ENCODE data around the gene RAB11FIP2.

Gene RAB11FIP2

DNA sequence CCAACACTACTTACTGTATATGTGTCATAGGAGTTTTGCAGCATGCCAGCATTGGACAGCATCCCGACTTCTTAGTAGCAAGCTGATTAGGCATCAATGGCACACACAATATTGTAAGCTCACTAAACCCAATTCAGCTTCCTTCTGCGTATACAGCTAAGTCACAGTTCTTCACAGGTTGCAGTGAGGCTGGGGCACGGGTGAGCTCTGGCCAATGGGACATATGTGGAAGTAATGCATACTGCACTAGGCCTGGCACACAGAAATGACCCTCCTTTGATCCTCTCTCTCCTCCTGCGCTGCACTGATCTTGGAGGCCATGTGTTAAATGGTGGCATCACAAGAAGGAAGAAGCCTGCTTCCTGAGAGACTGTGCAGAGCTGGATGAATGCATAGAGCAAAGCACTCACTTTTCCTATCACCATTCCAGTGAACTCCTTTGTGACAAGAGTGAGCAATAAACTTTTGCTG lies 11.9 kb downstream of the RAB11FIP2 start:
- no peak for DNase-seq (ENCODE audit: low read depth in 3 of 3)

DNA sequence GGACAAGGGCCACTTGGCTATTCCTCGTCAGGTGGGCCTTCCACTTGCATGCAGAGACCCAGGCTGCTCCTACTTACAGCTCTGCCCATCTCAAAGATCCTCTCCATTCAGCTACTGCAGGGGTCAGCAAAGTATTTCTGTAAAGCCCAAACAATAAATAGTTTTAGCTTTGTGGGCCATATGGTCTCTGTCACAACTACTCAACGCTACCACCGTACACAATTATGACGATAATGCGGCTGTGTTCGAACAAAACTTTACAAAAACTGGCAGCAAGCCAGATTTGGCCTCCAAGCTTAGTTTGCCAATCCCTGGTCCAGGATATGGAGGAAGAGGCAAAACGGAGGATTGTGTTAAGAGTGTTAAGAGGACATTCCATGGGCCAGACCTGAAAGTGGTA lies 12.8 kb downstream of the RAB11FIP2 start:
- no peak for DNase-seq (ENCODE audit: low read depth in 3 of 3)

DNA sequence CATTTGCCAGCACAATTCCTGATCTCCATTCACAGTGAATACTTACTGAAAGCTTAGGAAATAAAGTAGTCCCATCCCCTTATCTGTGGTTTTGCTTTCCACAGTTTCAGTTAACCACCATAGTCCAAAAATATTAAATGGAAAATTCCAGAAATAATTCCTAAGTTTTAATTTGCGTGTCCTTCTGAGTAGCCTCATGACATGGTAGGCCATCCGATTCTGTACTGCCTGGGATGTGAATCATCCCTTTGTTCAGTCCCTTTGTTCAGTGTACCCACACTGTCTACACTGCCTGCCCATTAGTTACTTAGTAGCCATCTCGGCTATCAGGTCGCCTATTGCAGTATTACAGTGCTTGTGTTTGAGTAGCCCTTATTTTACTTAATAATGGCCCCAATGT lies 14.2 kb downstream of the RAB11FIP2 start:
- no peak for DNase-seq (ENCODE audit: low read depth in 3 of 3)

DNA sequence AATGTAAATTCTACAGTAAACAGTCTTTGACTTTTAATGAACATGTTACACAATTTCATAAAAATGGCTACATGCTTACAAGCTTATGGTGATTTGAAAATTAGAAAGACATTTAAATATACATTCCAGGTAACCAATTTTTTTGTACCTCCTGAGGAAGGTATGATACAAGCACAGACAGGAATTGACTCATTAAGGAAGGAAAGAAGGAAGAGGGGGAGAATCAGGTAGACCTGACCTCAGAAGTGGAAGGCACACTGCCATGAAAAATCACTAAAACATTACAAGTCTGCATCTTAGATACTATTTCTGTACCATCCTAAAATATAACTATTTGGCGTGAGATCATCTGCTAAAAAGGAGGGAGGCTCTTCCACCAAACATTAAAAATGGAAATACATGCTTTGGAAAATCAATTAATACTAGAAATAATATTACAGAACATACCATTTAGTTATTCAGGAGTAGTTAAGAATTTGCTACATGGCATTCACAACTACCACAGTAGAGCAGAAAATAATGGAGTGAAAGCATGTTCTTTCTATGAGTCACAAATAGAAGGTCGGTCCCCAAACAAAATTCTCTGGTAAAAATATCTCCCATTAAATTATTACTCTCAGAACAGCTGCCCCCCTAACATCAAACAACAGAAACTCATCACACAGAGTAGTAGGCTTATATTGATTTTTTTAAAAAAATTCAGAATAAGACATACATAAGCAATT lies 15.2 kb downstream of the RAB11FIP2 start:
- DNase-seq (ENCODE audit: low read depth in 3 of 3): no peak

DNA sequence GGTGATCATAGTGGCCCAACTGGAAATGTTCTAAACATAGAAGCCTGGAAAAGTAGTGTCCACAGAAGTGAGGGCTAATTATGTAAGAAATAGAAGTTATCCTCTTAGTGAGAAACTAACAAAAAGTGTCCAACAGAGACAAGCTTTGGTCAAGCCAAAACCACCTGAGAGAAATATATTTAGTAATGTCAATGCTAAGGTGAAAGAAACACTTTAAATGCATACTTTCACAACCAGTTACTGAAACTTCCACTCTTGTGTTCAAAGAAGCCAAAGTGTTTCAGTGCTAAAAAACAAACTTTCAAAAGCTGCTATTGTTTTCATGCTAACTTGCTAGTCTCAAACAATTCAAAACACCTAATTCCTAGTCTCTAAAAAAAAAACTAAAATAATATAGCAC lies 18.1 kb downstream of the RAB11FIP2 start:
- DNase-seq (ENCODE audit: low read depth in 3 of 3): no peak

DNA sequence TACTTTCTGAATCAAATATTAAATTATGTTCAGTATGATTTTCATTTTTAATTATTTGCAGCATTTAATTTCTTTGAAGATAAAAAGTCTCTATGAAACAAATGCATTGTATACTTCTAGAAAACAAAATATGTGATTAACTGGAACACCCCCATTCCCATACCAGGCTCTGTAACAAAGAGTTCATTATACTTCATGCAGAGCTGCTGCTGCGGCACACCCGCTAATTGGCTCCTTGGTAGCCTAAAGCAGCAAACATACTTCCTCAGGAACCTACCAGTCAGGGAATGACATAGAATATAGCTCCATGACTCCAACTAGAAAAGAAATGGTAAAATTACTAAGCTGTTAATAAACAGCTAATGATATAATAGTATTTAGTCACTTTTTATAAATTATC lies 19.3 kb downstream of the RAB11FIP2 start:
- DNase-seq (ENCODE audit: low read depth in 3 of 3): no peak

DNA sequence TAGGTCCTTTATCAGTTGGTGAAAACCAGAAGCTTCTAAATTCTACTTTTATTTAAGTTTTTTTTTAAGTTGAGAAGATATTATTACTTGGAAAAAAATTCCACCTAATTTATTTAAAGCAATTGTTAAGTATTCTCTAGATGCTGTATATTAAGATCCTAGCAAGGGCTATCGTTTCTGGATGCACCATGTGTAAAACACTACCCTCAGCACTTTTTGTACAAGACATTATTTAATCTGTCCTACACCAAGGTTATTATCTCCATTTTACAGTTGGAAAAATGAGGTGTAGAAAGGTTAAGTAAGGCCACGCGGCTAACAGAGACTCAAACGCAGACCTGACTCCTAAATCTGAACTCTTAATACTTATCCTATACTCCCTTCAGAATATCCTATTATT lies 19.8 kb downstream of the RAB11FIP2 start:
- no peak for DNase-seq (ENCODE audit: low read depth in 3 of 3)

DNA sequence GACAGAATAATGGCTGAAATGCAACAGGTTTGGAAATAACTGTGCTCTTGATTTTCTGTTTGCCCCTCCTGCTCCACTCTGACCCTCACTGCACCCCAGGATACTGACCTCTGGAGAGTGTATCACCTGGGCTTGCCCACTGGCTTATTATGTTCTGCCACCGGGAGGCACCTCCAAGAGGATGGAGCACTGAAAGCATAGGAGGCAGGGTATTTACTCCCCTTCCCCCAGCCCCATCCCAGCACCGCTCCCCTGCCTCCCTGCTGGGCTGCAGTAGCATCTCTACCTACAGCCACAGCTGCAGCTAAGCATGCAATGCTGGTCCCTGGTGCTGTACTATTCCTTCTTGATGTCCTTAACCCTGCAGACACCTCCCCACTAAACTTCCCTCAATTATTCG lies 26.4 kb downstream of the RAB11FIP2 start:
- DNase-seq (ENCODE audit: low read depth in 3 of 3): no peak

DNA sequence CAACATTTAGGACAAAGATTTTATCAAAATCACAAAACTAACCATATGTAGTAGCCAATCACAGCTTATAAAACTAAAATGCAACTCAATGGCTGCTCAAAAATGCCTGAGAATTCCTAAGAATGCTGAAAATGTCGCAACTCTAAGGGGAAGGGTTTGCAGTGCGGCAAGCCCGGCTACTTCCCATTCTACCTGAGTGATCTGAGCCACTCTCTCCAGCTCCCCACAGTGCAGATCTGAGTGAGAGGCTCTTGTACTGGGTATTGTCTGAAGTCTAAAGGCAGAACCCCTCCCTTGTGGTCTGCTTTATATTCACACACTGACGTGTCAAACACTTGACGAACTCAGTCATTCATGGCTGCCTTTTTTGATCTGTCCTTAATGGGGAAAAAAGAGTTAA lies 28.9 kb downstream of the RAB11FIP2 start:
- no peak for DNase-seq (ENCODE audit: low read depth in 3 of 3)

DNA sequence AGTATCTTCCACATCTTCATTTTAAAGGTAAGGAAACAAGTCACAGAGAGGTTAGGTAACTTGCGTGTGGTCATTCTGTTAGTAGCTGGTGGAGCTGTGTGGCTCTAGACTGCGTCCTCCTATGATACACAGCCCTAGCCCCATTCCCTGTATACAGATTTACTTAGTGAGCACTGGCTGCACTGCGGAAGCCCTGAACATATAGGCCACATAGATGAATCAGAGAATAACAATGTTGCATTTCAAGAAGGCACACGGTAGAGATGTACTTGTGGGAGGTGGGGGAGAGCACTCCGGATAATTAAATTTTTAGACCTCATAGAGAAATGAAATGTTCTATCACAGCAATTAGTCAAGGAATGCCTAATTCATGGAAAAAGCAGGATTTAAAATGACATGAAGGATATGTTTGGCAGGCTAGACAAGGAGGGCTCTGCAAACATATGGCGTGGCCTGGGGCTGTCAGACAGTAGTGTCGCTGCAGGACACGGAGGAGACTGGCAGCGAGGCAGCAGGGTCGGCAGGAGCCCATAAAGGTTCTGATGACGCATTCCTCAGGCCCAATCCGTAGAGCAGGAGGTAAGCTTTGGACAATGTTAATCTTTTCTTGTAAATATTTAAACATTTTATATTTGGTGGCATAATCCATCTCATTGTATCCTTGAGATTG lies 29.5 kb downstream of the RAB11FIP2 start:
- DNase-seq (ENCODE audit: low read depth in 3 of 3): no peak

DNA sequence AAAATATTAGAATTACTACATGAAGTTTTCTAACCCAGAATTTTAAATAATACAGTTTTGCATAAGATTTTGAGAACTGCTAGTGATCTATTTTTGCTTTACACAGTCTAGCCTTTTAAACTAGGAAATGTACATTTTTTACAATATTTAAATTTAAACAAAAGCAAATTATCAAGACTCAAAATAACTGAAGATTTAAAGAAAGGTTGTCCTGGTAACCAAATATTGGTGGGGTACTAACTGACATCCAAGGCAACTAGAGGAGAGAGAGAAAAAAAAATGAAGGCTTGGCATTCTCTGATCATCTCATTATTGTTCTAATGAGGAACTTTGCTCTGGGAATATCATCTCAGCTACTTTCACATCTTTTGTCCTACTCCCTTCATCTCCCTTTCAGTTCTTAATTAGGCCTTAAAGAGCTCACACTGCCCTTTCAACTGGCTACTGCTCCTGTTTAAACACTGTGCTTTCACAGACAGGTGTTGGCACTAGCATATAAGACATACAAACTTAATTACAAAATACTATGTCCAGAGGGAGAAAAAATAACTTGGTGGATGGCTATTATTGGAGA lies 33.7 kb downstream of the RAB11FIP2 start:
- no peak for DNase-seq (ENCODE audit: low read depth in 3 of 3)

DNA sequence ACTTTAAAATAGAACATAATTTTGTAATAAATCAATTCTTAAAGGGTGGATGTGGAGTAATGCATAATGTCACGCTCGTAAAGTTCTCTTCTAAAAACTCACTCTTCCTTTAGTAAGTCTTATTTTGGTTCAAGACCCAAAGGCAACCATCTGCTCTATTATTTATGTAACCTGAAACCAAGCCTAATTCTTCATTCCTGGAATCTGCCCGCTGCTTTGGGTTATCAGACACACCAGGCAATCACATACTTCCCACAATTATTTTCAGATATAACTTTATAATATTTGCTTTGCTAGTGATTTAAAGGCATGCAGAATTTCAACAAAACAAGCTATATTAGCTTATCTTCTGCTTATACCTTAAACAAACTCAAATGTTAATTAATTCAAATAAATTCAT lies 39.0 kb downstream of the RAB11FIP2 start:
- no peak for DNase-seq (ENCODE audit: low read depth in 3 of 3)

DNA sequence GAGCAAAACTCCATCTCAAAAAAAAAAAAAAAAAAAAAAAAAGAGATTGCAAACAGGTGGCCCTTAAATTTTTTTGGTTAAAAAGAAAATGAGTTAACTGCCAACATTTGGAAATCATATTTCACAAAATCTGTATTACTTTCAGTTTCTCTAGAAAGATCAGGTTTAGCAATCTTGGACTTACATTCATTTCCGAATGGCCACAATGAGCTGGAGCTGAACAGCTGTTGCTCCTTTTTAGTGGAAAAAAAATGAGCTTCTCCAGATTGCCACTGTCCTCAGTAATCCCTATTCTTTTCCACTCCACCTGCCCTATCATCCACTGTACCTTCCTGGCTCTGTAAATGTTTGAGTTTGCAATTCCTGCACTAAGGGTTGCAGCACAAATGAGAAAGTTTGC lies 43.6 kb downstream of the RAB11FIP2 start:
- DNase-seq (ENCODE audit: low read depth in 3 of 3): no peak

DNA sequence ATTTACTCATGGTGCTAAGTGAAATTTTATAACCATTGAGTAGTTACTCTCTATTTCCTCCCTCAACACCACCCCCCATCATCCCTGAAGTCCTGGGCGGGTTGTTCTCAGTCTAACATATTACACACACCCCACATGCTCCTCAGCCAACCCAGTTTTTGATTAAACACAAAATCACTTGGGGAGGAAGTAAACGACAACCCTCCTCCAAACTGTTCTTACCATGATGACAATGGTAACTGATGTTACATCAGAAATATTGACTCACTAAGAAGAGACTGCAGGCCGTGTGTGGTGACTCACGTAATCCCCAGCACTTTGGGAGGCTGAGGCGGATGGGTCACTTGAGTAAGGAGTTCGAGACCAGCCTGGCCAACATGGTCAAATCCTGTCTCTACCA lies 44.2 kb downstream of the RAB11FIP2 start:
- no peak for DNase-seq (ENCODE audit: low read depth in 3 of 3)

DNA sequence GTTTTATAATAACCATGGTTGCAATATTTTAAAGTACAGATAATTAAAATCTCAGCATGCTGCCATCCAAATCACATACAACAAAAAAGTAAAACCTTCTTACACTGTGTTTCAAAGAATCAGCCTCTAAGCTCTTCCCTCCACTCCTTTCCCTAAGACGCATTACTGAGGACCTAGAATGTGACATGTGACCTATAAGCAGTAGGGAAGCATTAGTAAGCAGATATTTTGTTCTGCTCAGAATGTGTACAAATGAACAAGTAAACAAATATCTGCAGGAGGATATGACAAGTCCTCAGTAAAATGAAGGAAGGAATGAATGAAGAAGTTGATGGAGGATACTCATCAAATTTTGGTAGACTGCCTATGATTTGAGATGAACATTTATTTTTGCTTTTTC lies 49.1 kb downstream of the RAB11FIP2 start:
- no peak for DNase-seq (ENCODE audit: low read depth in 3 of 3)

DNA sequence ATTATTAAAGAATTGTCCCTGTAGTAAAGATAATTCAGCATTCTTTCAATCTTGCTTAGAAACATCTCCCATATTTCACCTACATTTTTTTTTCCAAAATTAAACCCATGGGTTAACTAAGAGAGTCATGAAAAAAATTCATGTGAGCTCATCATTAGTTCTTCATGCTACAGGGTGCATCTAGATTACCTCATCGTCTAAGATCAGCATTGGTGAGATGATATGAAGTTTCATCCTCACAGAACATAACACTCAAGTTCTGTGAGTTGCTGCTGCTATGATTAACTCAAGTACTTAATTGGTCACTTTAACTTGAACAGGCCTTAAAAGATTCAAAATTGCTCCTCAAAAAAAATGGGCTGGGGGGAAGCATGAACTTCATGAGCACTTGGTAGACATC lies 50.0 kb downstream of the RAB11FIP2 start:
- DNase-seq (ENCODE audit: low read depth in 3 of 3): no peak

DNA sequence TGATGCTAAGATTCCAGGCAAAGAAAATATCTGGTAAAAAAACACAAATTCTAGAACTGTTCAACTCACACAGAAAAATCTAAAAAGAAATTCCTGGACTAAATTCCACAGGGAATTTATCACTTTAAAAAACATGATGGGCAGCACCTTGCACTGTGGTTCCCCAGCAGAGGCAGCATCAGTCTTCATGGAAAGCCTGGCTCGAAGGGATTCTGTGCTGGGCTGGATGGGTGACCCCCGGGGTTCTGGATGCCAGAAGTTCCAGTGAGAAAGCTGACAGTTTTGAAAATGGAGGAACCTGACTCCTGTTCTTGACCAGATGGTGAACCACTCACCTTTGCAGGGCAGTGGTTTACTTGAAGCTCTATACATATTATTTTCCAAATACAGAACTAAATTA lies 52.0 kb downstream of the RAB11FIP2 start:
- DNase-seq (ENCODE audit: low read depth in 3 of 3): no peak

DNA sequence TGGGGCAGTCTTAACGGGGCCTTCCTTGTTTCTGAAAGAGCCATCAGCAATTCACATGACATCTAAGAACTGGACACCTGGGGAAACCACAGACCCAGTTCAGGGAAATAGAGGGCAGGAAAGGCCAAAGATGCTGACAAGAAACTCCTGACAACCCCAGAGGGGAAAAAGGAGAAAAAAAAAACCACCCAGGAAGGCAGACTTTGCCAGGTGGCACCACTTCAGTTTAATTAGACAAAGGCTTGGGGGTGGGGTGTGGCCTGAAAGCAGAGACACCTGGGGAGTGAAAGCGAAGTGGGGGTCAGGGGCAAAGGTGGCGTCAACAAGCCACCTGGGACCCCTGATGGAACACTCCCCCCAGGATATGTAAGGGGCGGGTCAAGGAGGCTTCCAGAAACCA lies 53.6 kb downstream of the RAB11FIP2 start:
- no peak for DNase-seq (ENCODE audit: low read depth in 3 of 3)

DNA sequence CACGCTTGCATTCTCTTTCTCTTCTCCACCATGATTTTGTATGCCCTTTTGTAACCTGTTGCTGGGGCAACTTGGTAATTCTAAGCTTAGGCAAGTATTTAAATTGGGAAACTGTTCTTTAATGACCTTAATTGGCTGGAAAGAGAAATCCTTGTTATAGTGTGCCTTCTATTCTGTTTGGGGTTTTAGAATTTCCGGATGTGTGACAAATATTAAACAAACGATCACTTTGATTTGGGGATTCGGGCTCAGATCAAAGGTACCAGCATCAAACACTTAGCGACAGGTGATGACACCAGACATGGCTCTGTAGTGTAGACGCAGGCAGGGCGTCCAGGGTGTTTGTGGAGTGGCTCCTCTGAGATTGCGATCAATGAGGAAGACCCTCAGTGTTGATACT lies 55.0 kb downstream of the RAB11FIP2 start:
- DNase-seq (ENCODE audit: low read depth in 3 of 3): no peak

DNA sequence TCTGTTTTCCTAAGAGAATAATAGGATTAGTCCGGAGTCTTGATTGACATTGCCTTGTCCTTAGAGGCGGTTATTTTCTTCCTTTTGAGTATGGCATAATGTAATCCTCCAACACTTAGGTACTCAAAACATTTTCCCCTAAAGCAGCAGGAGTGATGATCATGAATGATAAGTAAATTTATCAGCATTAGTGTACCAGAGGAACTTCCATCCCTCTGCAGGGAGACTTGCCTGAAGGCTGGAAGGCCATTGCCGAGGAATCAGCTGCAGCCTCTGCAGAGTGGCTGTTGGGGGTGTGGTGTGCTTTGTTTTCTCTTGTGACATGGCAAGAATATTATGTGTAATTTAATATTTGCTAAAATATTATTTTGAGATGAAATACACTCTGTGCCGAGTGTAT lies 56.8 kb downstream of the RAB11FIP2 start:
- no peak for DNase-seq (ENCODE audit: low read depth in 3 of 3)

DNA sequence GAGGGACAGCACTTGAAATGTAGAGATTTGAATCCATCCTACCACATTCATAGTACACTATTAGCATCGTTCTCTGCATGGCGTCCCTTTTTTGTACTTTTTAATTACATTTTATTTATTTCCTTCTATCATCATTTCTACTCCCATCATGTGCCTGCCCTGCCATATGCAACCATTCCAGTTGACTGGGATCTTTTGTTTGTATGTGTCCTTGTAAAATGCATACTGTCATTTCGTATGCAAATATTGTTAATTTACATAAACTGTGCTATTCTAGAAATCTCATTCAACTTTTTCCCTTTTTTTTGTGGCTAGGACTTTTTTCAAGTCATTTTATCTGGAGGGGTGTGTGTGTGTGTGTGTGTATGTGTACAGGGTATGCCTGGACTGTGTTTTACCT lies 57.9 kb downstream of the RAB11FIP2 start:
- no peak for DNase-seq (ENCODE audit: low read depth in 3 of 3)

DNA sequence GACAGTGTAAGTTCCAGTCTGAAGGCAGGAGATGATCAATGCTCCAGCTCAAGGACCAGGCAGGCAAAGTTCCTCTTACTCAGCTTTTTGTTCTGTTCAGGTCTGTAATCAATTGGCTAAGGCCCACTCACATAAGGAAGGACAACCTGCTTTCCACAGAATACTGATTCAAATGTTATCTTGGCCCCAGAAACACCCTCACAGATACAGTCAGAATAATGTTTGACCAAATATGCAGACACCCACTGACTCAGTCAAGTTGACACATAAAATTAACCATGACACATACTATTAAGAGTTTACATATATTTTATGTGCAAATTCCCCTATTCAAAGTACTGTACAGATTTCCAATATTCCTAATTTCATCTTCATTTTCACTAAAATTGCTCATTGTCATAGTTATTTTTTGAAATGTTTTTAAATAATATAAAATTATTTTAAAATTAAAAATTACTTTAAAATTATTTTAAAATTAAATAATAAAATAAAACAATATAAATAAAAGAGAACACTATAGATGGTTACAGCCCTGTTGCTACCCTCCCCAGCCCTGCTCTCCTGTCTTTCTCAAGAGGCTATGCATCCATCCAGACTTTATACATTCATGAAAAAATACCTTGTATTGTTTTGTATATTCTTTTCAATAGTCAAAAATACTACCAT lies 59.4 kb downstream of the RAB11FIP2 start:
- no peak for DNase-seq (ENCODE audit: low read depth in 3 of 3)

DNA sequence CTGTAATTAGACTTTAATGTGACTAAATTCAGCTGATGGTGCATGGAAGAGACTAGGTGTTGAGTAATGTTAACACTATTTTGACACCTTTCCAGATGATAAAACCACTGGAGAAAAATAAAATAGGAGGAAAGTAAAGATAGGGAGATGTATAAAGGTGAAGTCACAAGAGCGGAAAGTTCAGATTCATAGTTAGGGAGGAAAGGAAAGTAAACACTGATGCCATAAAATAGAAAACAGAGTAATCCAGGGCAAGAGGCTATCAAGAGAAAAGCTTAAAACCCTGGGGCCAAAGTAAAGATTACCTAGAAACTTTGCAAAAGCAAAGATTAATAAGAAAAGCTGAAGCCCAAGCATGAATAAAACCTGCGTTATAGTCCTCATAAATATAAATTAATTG lies 62.8 kb downstream of the RAB11FIP2 start:
- no peak for DNase-seq (ENCODE audit: low read depth in 3 of 3)
